GM12891 (cell line): Measurements from ENCODE around the gene ZNF808.
"Not testable (repeated sequence)": the region's sequence is repeated elsewhere in the genome, so short reads cannot be mapped to it uniquely, and the experiment has no call there.

ENCODE experiments used
- PAX5 ChIP-seq: IDR thresholded peaks from 2 replicates; pipeline ENCODE4 v1.6.1; 2011; ENCODE audit warnings: low read length, moderate library complexity, mild to moderate bottlenecking; ENCODE audit not compliant: insufficient read depth, severe bottlenecking
- POLR2A ChIP-seq: IDR thresholded peaks from 2 replicates; pipeline ENCODE4 v1.6.1; 2011; ENCODE audit warnings: low read depth, low read length, control low read depth
- POLR2AphosphoS5 ChIP-seq: IDR thresholded peaks from 2 replicates; pipeline ENCODE4 v1.6.1; 2011; ENCODE audit warnings: low read depth, low read length, control low read depth
- POU2F2 ChIP-seq: IDR thresholded peaks from 2 replicates; pipeline ENCODE4 v1.6.1; 2011; ENCODE audit warnings: low read depth, mild to moderate bottlenecking, control low read depth, low read length, moderate library complexity
- SPI1 ChIP-seq: IDR thresholded peaks from 2 replicates; pipeline ENCODE4 v1.6.1; 2011; ENCODE audit warnings: low read depth, low read length, control low read depth
- TAF1 ChIP-seq: IDR thresholded peaks from 2 replicates; pipeline ENCODE4 v1.6.1; 2011; ENCODE audit warnings: low read depth, low read length, control low read depth

DNA sequence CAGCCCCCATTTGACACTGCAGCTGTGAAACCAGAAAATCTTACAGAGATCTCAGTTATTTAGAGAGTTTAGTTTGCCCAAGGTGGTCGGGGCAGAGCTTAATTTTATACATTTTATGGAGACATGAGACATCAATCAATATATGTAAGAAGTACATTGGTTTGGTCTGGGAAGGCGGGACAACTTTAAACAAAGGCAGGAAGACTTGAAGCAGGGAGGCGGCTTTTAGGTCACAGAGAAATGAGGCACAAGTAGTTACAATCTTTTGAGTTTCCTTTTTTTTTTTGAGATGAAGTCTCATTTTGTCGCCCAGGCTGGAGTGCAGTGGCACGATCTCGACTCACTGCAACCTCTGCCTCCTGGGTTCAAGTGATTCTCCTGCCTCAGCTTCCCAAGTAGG is 15.1 kb downstream of the ZNF808 start:
- not testable (repeated sequence) for TF ChIP-seq POLR2A, TAF1, POLR2AphosphoS5, PAX5, POU2F2, SPI1
